Fibroblast of the conjunctiva (primary cell): ENCODE results near the gene THY1.

Experiments used
- DNase-seq: peaks from one replicate; pipeline ENCODE4 v3.0.0-alpha.2; 2010; ENCODE audit warnings: low read depth

Gene THY1

DNA sequence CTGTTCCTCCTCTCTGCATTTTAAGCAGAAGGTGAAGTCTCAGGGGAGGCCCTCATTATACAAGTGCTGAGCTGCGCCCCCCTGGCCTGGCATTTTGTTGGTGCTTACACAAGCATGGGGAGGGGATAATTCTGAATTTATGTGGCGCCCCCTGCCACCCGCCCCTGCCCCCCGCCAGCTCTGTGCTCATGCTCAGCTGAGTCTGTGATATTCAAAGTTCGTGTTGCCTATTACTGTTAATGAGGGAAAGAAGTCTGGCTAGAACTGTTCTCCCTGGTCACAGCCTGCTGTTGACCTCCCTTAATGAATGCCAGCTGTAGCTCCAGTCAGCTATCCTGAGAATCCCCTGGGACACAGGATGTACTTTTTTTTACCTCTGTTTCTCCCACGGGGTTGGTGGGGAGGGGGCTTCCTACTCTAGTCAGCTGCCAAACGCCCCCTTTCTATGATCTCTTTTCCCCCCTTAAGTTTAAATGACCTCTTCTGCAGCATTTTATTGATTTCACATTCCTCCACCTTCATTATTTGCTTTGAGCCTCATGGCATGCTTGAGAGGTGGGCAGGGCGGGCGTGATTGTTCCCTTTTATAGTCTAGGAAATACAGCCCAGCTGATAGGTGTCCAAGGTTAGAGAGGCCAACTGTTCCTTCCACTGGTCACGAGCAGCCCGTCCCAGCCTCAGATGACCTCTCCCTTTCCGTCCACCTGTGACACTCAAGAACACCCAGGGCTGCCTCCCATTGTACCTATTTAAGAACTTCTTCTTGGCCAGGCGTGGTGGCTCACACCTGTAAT, 53.6 kb downstream of the THY1 start:
- DNase-seq: no peak

DNA sequence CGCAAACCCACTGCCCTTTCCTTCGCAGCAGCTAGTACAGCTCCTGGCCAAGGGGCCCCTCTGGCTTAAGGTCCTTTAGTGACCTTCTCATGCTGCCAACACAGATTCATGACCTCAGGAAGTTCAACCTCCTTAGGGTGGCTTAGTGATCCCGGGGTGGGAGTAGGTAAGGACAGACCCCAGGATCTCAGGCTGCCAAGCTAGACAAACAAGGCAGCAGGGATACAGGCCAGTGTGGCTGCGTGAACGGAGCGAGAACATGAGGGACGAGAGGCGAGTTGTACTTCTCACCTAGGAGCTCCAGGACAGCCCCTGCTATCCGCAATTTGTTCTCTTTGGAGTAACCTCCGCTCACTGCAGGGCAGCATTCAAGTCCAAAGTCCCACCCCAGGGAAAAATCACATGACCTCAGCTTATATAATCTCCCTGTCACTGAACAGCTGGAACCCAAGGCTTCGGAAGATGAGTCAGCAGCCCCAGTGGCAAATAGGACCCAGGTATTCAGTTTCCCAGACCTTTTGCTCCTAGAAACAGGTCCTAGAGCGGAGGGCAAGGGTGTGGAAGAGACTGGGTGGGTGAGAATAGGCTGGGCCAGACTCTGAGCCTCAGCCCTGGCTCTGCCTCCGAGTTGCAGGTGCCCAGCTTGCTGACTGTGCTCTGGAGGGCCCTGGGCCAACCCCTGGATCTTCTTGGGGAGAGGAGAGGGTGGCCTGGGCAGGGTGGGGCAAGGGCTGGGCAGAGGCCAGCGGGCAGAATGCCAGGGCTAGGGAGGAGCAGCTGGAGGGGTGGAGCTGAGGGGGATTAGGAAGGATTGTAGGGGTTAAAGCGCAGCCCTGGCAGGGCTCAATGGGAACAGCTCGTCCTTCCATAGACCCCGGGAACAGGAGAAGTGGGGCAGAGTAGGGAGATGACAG, 54.6 kb downstream of the THY1 start:
- peak; percentile 75 for DNase-seq

DNA sequence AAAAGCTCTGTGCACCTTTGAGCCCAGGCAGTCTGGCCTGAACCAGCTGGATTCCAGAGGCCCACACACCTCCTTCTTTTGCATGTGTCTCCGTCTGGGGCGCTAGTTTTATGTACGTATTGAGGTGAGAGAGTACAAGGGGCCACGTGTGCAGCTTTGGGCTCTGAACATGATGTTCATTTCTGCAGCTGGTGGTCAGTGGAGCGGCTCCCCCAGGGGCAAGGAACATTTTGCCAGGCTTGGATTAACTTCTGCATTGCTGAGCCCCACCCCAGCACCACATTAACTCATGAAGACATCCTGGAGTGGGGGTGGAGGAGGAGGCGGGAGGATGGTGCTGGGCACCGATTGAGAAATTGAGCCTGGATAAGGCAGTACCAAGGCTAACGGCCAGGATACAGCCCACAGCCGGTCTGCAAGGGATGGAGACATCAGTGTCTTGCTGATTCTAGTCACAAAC, 55.3 kb downstream of the THY1 start:
- DNase-seq: peak; percentile 75
